ENCODE results near the gene BMERB1.
"Not testable (repeated sequence)": the region's sequence is repeated elsewhere in the genome, so short reads cannot be mapped to it uniquely, and the experiment has no call there.

Gene BMERB1

DNA sequence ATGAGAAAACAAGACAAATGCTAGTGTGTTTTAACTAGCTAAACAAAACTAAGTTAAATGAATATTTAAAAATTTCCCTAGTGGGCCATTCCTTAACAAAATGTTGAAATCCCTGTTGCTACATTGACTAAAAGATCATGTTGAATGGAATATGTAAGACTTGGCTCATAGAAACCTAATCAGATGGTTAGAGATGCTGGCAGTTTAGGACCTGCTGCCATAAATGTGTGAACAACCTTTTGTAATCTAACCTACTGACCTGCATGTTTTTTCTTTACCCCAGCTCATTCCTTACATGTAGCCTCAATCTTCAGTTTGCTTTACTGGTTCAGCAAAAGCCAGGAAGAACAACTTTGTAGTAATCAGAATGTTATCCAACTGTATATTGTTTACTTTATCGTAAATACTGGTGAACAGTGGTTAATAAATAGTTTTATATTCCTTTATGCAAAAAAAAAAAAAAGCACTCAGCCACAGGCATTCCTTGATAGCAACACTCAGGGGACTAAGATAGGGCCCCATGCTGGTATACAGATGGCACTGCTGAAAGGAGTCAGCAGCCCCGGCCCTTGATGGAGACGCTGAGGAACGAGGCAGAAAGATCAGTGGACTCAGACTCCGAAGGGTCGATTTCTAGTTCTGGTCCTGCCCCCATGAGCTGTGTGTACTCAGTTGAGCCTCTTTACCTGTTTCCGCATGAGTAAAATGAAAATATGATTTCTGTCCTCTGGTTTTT lies 130.4 kb downstream of the BMERB1 start:
- DNase-seq (ENCODE audit: low spot score), result no peak

DNA sequence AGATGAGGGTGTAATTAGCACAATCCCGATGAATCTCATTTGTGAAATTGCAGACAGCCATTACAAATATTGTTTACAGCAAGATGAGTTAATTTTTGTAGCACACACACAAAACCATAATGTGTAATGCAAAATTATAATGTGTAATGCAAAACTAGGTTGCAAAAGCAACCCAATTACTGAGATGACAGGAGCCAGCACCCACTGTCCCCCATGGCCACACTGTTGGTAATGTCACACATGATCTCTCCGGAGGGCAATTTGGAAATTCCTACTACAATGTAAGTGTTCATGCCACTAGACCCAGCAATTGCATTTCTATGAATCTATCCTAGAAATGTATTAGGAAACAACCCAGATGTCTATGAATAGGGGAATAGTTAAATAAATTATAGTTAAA lies 131.7 kb downstream of the BMERB1 start:
- DNase-seq (ENCODE audit: low spot score), result no peak

DNA sequence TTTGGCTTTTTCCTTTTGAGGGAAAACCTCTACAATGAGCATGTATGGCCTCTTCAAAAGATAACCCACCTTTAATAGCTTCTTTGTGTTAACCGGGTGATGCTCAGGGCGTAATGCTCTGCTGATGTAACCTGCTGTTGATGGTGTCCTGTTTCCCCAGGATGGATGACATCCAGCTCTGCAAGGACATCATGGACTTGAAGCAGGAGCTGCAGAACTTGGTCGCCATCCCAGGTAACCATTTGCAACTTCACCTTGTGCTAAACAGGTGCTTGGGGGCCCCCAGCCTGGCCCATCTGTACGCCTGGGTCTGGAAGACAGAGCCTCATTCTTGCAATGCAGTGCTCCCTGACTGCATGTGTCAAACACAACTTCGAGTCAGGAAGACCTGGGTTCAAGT lies 133.4 kb downstream of the BMERB1 start:
- no peak for DNase-seq (ENCODE audit: low spot score)

DNA sequence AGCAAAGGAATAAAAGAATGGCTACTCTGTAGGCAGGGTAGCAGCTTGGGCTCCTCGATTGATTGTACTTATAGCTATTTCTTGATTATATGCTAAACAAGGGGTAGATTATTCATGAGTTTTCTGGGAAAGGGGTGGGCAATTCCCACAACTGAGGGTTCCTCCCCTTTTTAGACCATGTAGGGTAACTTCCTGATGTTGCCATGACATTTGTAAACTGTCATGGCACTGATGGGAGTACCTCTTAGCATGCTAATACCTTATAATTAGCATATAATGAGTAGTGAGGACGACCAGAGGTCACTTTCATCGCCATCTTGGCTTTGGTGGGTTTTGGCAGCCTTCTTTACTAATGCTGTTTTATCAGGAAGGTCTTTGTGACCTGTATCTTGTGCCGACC lies 136.3 kb downstream of the BMERB1 start:
- not testable (repeated sequence) for DNase-seq (ENCODE audit: low spot score)

DNA sequence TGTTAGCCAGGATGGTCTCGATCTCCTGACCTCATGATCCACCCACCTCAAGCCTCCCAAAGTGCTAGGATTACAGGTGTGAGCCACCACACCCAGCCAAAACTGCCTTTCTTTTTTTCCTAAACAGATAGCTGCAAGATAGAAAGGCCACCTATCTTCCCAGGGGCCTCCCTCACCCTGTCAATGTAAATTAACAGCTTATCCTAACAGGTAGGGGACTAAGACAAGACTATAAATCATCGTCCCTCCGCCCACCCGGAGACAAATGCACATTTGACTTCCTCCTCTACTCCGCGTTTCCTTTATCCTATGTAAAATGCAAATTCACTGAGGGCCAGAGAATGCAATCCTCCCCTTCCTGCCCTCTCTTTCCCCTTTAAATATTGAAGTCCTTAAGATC lies 137.2 kb downstream of the BMERB1 start:
- no peak for DNase-seq (ENCODE audit: low spot score)

DNA sequence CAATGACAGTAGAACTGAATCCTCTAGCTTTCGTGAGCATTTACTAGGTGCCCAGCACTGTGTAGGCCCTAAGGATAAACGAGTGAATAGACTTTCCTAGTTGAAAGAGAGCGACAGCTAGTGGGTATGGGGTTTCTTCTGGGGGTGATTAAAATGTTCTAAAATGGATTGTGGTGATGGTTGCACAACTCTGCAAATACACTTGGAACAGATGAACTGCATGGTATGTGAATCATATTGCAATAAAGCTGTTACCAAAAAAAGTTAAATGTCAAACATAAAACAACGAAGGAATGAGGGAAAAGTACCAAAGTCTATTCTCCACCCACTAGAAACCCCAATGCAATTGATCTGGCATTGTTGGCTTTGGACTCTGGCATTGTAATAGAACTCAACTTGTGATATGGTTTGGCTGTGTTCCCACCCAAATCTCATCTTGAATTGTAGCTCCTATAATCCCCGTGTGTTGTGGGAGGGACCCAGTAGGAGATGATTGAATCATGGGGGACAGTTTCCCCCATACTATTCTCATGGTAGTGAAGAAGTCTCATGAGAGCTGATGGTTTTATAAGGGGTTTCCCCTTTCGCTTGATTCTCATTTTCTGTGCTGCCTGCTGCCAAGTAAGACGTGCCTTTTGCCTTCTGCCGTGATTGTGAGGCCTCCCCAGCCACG lies 138.1 kb downstream of the BMERB1 start:
- DNase-seq (ENCODE audit: low spot score), result no peak

DNA sequence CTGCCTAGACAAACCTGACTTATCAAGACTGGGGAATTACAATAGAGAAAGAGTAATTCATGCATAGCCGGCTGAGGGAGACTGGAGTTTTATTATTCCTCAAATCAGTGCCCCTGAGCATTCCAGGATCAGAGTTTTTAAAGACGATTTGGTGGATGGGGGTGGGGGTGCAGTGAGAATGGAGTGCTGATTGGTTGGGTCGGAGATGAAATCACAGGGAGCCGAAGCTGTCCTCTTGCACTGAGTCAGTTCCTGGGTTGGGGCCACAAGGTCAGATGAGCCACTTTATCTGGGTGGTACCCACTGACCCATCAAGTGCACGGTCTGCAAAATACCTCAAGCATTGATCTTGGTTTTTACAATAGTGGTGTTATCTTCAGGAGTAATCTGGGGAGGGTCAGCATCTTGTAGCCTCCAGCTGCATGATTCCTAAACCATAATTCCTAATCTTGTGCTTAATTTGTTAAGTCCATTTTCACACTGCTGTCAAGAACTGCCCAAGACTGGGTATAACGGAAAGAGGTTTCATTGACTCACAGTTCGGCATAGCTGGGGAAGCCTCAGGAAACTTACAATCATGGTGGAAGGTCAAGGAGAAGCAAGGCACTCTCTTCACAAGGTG lies 139.0 kb downstream of the BMERB1 start:
- DNase-seq (ENCODE audit: low spot score), result no peak

DNA sequence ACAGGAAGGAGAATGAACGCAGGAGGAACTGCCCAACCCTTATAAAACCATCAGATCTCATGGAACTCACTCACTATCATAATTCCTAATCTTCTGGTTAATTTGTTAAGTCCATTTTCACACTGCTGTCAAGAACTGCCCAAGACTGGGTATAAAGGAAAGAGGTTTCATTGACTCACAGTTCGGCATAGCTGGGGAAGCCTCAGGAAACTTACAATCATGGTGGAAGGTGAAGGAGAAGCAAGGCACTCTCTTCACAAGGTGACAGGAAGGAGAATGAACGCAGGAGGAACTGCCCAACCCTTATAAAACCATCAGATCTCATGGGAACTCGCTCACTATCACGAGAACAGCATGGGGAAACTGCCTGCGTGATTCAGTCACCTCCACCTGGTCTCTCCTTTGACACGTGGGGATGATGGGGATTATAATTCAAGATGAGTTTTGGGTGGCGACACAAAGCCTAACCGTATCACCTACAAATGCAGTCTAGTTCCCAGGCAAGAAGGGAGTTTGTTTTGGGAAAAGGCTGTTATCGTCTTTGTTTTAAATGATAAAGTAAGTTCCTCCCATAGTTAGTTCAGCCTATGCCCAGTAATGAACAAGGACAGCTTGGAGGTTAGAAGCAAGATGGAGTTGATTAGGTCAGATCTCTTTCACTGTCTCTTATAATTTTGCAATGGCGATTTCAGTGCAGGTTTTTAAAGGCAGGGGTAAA lies 139.7 kb downstream of the BMERB1 start:
- not testable (repeated sequence) for DNase-seq (ENCODE audit: low spot score)

DNA sequence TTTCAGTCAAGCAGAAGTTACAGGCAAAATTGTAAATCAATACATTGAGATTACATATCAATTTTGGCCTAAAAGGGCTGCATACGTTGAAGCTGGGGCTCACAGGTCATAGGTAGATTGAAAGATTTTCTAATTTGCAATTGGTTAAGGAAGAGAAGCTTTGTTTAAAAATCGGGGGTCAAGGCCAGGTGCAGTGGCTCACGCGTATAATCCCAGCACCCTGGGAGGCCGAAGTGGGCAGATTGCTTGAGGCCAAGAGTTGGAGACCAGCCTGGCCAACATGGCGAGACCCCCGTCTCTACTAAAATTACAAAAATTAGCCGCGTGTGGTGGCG lies 140.2 kb downstream of the BMERB1 start:
- DNase-seq (ENCODE audit: low spot score), result no peak

DNA sequence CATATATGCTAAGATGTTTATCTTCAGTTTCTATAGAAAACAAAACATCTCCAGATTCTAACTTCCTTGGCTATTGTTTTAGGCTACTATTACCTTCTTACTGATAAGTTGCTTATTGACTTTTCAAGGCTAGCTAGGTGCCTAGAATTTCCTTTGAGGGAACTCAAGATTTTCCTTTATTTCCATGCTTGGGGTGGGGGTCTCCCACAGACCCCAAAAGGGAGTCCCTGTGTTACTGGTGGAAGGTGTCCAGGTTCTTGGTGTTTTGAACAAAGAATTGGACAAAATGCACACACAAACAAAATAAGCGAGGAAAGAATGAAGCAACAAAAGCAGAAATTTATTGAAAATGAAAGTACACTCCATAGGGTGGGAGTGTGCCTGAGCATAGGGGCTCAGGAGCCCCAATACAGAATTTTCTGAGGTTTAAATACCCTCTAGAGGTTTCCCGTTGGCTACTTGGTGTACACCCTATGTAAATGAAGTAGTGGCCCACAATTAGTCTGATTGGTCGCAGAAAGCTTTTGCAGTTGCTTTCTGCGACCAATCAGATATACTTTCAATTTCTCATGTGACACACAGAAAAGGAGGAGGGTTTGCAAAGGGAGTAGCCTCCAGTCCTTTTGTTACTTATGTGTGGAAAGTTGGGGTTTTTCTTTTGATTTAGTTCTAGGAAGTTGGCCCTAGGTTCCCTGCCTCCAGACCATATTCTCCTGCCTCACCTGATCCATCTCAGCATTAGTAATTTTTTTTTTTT lies 141.1 kb downstream of the BMERB1 start:
- no peak for DNase-seq (ENCODE audit: low spot score)

DNA sequence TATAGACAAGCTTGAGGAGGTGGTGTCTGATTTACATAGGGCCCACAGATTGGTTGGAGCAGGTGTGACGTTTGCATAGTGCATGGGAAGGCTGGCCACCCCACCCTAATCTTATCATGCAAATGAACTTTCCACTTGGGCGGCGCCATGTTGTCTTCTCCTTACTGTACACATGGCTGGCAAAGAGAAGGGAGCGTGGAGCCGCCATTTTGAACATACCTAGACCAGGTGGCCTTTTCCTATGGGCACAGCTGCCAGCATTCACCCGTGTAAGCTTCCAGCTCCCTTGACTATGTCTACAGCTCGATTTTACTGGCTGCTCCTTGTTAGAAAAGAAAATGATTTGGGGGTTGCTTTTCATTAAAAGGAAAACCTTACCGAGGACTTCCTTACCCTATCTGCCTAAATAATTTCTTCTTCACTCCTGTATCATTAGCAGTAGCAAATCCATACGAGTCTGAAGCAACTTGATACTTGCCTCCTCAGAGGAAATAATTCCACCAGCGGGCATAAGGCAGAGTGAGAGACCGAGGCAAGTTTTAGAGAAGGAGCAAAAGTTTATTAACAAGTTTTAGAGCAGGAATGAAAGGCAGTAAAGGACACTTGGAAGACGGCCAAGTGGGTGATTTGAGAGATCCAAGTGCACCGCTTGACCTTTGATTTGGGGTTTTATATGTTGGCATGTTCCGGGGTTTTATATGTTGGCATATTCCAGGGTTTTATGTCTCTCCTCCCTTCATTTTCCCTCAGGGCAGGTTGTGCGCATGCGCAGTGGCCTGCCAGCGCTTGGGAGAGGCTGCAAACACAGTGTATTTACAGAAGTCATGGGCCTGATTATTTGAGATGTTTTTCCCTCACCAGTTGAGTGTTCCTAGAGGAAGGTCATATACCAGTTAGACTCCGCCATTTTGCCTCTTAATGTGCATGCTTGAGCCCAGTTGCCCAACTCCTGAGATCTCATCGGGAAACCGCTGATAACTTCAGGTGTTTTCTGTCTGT lies 142.9 kb downstream of the BMERB1 start:
- DNase-seq (ENCODE audit: low spot score), result no peak

DNA sequence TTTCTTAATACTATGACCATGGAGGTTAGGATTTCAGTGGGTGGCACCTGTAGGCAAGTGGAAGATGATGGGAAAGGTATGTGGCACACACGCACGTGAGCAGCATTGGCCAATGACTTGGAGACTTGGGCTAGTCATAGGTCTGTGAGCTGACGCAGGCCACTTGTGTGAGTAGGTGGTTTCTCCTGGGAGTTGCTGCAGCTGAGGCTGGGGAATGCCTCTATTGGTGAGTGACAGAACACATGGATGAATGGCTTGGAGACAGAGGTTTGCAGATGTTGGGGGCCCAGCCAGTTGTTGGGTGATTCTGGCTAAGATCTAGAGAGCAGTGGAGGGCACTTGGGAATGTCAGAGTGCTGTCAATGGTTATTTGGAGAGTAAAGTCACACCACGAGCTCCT lies 144.4 kb downstream of the BMERB1 start:
- no peak for DNase-seq (ENCODE audit: low spot score)

DNA sequence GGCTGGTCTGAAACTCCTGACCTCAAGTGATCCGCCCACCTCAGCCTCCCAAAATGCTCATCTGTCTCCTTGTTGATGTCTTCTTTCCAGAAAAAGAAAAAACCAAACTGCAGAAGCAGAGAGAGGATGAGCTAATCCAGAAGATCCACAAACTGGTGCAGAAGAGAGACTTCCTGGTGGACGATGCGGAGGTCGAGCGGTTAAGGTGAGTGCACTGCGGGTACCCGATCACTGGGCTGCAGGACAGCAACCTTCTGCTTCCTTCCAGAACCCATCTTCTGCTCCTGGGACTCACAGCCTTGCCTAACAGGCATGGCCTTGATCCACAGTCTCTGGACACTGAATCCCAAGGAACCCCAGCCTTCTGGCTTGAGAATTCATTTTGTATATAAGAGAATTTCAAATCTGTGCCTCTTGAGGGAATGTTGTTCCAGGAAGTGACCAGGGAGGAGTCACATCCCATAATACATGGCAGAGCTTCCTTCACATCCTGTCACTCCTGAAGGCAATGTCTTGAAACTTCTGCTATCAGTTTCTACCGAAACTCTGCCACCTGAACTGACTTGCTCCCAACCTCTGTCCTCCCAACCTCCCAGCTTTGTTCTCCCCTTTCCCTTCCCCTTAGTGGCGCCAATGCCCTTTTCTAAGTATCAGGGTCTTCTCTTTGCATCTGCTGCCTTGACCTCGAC lies 146.9 kb downstream of the BMERB1 start:
- no peak for DNase-seq (ENCODE audit: low spot score)

DNA sequence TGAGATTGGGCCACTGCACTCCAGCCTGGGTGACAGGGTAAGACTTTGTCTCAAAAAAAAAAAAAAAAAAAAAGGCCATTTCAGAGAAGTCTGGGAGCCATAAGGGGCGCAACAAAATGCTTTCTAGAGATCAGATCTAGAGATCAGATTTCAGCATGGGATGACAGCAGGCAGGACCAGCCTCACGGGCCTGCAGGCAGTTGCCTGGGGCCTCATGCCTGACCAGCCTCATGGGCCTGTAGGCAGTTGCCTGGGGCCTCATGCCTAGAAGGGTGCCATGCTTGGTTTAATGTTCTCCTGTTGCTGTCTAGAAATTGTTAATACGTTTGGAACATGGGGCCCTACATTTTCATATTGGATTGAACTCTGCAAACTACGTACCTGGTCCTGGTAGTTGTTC lies 149.1 kb downstream of the BMERB1 start:
- no peak for DNase-seq (ENCODE audit: low spot score)

DNA sequence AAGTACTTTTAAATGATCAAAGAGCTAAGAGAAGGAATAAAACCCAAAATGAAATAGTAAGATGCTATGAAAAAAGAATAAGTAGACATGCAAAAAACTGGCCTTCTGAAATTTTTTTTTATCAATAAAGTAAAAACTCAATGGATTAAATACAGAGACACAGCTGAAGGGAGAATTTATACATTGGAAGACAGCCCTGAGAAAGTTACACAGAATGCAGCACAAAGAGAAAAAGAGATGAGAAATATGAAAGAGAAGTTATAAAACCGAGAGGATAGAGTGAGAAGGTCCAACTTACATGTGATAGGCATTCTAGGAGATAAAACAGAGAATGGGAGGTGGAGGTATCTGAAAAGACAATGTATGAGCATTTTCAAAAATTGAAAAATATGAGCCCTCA lies 151.6 kb downstream of the BMERB1 start:
- no peak for DNase-seq (ENCODE audit: low spot score)

DNA sequence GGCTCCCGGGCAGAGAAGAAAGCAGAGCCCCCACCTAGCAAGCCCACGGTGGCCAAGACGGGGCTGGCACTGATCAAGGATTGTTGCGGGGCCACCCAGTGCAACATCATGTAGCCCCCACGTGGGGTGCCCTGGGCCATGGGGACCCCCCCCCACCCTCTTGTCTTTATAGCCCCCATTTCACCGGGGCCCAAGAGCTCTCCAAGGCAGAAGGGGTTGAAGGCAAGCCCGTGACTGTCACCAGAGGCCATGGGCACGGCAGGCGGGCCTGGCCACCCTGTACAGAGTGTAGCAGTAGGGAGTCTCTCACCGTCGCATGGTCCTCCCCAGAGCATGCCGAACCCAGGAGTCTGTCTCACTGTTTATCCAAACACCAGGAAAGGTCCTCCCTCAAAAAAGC lies 152.3 kb downstream of the BMERB1 start:
- no peak for DNase-seq (ENCODE audit: low spot score)

DNA sequence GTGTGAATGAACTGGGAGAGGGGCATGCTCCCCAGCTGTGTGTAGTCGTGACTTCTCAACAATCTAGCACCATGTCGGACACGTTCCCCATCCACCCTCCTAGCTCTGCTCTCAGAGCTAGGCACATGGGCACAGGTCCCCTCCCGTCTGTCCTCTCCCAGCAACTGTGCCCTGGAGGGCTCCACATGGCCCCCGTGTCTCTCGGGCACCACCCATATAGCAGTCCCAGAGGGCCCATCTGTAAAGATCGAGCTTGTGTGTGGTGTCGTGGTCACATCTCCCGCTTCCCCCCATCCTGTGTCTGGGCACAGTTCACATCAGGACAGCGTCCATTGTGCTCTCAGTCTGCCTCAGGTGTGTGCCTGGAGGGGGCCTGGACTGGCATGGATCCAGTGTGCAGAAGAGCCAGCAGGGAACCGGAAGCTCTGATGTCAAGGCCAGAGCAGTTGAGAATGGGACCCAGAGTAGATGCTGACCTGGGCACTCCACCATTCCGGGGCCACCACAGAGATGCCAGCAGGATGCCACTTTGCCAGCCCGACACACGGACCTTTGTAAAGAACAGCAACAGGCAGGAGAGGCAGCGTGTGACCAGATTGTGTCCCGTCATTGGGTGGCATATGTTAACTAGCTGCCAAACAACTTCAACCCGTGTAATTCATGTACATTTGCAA lies 152.9 kb downstream of the BMERB1 start:
- no peak for DNase-seq (ENCODE audit: low spot score)

DNA sequence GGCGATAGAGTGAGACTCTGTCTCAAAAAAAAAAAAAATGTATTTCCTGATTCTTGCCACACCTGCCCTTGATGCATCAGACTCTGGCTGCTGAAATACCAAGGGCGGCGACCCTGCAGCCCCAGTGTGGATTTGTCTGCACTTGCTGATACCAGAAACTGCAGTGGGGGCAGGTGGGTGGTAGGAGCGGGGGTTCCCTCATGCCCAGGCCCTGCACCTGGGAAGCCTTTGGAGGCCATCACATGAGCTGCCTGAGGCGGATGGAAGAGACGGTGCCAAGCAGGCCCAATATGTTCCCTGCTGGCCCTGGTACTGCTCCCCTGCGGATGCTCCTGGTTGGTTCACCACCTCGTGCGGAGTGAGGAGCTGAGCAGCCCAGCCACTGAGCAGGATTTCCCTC lies 157.9 kb downstream of the BMERB1 start:
- peak; percentile 29 for DNase-seq (ENCODE audit: low spot score)

DNA sequence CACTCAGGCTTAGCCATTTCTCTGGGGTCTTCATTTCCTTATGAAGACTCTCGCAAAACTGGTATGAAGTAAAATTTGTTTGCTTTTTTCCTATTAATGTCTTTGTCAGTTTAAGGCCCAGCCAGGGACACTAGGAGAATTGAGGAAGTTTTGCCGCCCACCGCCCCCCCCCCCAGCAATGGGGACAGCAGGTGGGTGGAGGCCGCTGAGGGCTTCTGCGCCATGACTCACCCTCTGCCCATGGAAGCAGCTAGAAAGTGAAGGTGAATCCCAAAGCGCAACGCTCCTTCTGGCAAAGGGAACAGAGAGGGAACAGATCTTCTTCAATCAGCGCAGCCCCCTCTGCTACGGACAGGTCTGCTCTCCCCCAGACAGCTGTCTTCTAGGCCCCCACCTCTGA lies 158.8 kb downstream of the BMERB1 start:
- no peak for DNase-seq (ENCODE audit: low spot score)

Measured in kidney tubule cell (primary cell).